ENCODE data around the gene ZNF280B. TPM values are rescaled to one million over a fixed set of nuclear protein-coding genes. Genes with fewer than 3 reads are reported as not detected.

ZNF280B gene
- total RNA-seq, 6 experiments from 2014 or later, result 0.06 to 0.31 (median 0.10) TPM; not detected in 2

GRCh38 chr22:22460060-22460459, 48.5 kb downstream of the ZNF280B start:
- 83% methylated on average over 2 of the region's 2 CpGs for WGBS (ENCODE audit: insufficient coverage, low coverage, low lambda C conversion rate, missing lambda C conversion rate)

GRCh38 chr22:22458896-22459588, 49.5 kb downstream of the ZNF280B start:
- Histone ChIP-seq H3K27ac (no peak overlapping the region), H3K4me3 (no peak overlapping the region), H3K27me3 (no peaks in the 10 kb centered on the region), H3K36me3 (no peaks in the 10 kb centered on the region), H3K9me3 (no peaks in the 10 kb centered on the region), H3K4me1 (no peaks in the 10 kb centered on the region)
- WGBS (ENCODE audit: insufficient coverage, low coverage, low lambda C conversion rate, missing lambda C conversion rate), result 61% methylated on average over 4 of the region's 6 CpGs
- DNase-seq (no peak), ATAC-seq (no peak)
- TF ChIP-seq POLR2A (IDR thresholded peaks at IDR 0.05) (no peak), CTCF (IDR thresholded peaks at IDR 0.05) (no peak)
- intact Hi-C loops (cut with DNase I), result no loop called here

More at GRCh38 chr22:22460060-22460459, 48.5 kb downstream of the ZNF280B start:
- Histone ChIP-seq H3K36me3 (no peaks in the 10 kb centered on the region), H3K4me3 (no peak overlapping the region), H3K4me1 (no peaks in the 10 kb centered on the region), H3K27me3 (no peaks in the 10 kb centered on the region), H3K27ac (no peak overlapping the region), H3K9me3 (no peaks in the 10 kb centered on the region)
- intact Hi-C loops (cut with DNase I), result no loop called here
- ATAC-seq (no peak), DNase-seq (no peak)
- TF ChIP-seq POLR2A (IDR thresholded peaks at IDR 0.05), result no peak
- no peak for TF ChIP-seq CTCF (IDR thresholded peaks at IDR 0.05)

GRCh38 chr22:22458387-22458786, 50.2 kb downstream of the ZNF280B start:
- Histone ChIP-seq H3K27ac (no peak overlapping the region), H3K36me3 (no peaks in the 10 kb centered on the region), H3K9me3 (no peaks in the 10 kb centered on the region), H3K4me3 (no peak overlapping the region), H3K4me1 (no peaks in the 10 kb centered on the region), H3K27me3 (no peaks in the 10 kb centered on the region)
- ATAC-seq, result no peak
- WGBS (ENCODE audit: insufficient coverage, low coverage, low lambda C conversion rate, missing lambda C conversion rate), result 41% methylated on average over 2 of the region's 2 CpGs
- DNase-seq, result no peak
- intact Hi-C loops (cut with DNase I), result no loop called here
- no peak for TF ChIP-seq CTCF (IDR thresholded peaks at IDR 0.05)
- TF ChIP-seq POLR2A (IDR thresholded peaks at IDR 0.05), result no peak

GRCh38 chr22:22454997-22455396, 53.5 kb downstream of the ZNF280B start:
- TF ChIP-seq CTCF (IDR thresholded peaks at IDR 0.05), result no peak
- no peak for TF ChIP-seq POLR2A (IDR thresholded peaks at IDR 0.05)
- no peak overlapping the region for H3K27ac ChIP-seq
- DNase-seq (no peak), ATAC-seq (no peak)
- 61% methylated on average over 3 of the region's 3 CpGs for whole genome bisulfite sequencing (ENCODE audit: insufficient coverage, low coverage, low lambda C conversion rate, missing lambda C conversion rate)
- no peaks in the 10 kb centered on the region for H3K36me3 ChIP-seq
- intact Hi-C loops (cut with DNase I), result no loop called here
- H3K4me1 ChIP-seq, result no peaks in the 10 kb centered on the region
- H3K4me3 ChIP-seq, result no peak overlapping the region
- H3K27me3 ChIP-seq, result no peaks in the 10 kb centered on the region
- no peaks in the 10 kb centered on the region for H3K9me3 ChIP-seq
